Measurements from ENCODE around the gene MACROD2. TPM values are rescaled to one million over a fixed set of nuclear protein-coding genes. Genes with fewer than 3 reads are reported as not detected.
A peak's percentile ranks its signal among the peaks of the same experiment; 100 is the strongest.
"Not testable (repeated sequence)": the region's sequence is repeated elsewhere in the genome, so short reads cannot be mapped to it uniquely, and the experiment has no call there.

Gene MACROD2
- total RNA-seq, 2 donors from 2014 or later = 8.0 to 19.4 TPM

DNA sequence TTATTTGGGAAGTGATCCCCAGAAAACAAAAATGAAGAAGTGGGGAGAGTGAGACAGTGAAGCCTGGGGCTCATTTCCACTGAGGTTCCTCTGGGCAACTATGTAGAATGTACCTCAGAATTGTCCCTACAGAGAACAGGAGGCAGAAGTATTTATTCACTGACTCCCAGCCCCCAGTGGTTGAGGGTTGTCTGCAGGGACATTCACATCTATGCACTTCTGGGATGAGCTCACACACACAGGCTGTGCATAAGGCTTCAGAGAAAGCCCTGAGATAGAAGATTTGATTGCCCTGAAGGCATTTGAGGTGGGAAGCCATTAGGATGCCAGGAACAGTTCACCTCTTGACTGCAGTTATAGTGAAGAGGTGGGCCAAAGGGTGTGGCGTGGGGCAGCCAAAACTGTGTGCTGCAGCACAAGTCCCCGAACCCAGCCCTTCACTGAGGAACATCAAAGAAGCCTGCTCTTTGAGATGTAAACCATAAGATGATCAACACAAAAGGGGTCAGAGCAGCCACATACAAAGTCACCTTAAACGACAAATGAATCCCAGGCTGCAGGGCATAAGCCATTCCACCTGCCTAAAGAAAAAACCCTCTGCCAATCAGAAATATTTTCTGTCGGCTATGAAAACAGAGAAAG is 1195.9 kb downstream of the MACROD2 start:
- H3K36me3 ChIP-seq = no peaks in the 10 kb centered on the region
- no peak overlapping the region for H3K27ac ChIP-seq
- WGBS = 83% methylated on average over 4 of the region's 4 CpGs
- no peak overlapping the region for H3K4me3 ChIP-seq
- no peak for DNase-seq (ENCODE audit: low spot score)
- H3K4me1 ChIP-seq (replicated peaks) = no peaks in the 10 kb centered on the region
- no peaks in the 10 kb centered on the region for H3K27me3 ChIP-seq (replicated peaks; ENCODE audit: insufficient read depth)
- TF ChIP-seq POLR2AphosphoS5 (IDR thresholded peaks at IDR 0.05) (no peak), POLR2A (IDR thresholded peaks at IDR 0.05) (no peak)
- TF ChIP-seq, protein P1, sequence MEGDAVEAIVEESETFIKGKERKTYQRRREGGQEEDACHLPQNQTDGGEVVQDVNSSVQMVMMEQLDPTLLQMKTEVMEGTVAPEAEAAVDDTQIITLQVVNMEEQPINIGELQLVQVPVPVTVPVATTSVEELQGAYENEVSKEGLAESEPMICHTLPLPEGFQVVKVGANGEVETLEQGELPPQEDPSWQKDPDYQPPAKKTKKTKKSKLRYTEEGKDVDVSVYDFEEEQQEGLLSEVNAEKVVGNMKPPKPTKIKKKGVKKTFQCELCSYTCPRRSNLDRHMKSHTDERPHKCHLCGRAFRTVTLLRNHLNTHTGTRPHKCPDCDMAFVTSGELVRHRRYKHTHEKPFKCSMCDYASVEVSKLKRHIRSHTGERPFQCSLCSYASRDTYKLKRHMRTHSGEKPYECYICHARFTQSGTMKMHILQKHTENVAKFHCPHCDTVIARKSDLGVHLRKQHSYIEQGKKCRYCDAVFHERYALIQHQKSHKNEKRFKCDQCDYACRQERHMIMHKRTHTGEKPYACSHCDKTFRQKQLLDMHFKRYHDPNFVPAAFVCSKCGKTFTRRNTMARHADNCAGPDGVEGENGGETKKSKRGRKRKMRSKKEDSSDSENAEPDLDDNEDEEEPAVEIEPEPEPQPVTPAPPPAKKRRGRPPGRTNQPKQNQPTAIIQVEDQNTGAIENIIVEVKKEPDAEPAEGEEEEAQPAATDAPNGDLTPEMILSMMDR (IDR thresholded peaks at IDR 0.05) = no peak
- no peaks in the 10 kb centered on the region for H3K9me3 ChIP-seq
- intact Hi-C loops (cut with DNase I) = no loop called here

DNA sequence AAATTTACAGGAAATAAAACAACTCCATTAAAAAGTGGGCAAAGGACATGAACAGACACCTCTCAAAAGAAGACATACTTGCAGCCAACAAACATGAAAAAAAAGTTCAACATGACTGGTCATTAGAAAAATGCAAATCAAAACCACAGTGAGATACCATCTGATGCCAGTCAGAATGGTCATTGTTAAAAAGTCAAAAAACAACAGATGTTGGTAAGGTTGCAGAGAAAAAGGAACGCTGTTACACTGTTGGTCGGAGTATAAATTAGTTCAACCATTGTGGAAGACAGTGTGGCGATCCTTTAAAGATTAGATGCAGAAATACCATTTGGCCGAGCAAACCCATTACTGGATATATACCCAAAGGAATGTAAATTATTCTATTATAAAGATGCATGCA is 1200.1 kb downstream of the MACROD2 start:
- DNase-seq (ENCODE audit: low spot score) = no peak
- WGBS = 90% methylated on average over 4 of the region's 4 CpGs
- TF ChIP-seq, protein P1 (IDR thresholded peaks at IDR 0.05) = no peak
- Histone ChIP-seq H3K36me3 (no peaks in the 10 kb centered on the region), H3K4me1 (replicated peaks) (no peaks in the 10 kb centered on the region), H3K27ac (no peak overlapping the region), H3K4me3 (no peak overlapping the region), H3K27me3 (replicated peaks; ENCODE audit: insufficient read depth) (no peaks in the 10 kb centered on the region), H3K9me3 (no peaks in the 10 kb centered on the region)
- intact Hi-C loops (cut with DNase I) = no loop called here

DNA sequence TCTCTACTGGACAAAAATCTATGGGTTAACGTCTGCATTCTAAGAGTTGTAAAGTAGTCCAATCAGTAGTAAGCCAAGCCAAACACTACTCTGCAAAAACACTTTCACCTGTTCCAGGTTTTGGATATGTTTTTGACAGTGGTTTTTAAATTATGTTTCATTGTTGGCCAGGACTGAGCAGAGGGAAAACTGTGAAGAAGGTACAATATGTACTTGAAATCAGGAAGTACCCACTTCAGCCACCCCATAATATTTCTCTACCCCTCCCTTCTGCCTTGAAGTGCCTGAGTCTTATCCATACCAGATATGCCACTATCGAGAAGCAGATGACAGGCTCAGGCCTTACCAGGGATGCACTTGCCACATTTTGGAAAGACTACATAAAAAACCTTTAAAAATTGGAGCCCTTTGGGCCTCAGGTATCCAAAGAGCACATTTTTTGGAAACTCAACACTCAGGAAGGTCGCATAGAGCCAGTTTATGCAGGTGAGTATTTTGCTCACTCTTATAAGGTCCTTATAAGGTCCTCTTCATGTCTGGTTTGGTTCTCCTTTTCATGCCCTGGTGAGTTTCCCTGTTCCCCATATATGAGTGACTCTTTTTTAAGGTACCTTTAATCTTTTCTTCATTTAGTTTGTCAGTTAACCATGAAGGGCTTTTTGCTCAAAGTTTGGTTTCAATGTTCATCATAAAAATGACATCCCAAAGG is 1201.4 kb downstream of the MACROD2 start:
- WGBS = 76% methylated on average over 3 of the region's 3 CpGs
- Histone ChIP-seq H3K4me3 (no peak overlapping the region), H3K27ac (no peak overlapping the region), H3K4me1 (replicated peaks) (no peaks in the 10 kb centered on the region), H3K9me3 (no peaks in the 10 kb centered on the region), H3K27me3 (replicated peaks; ENCODE audit: insufficient read depth) (no peaks in the 10 kb centered on the region), H3K36me3 (no peaks in the 10 kb centered on the region)
- intact Hi-C loops (cut with DNase I) = no loop called here
- TF ChIP-seq, protein P1 (IDR thresholded peaks at IDR 0.05) = no peak
- no peak for TF ChIP-seq POLR2A (IDR thresholded peaks at IDR 0.05)
- TF ChIP-seq POLR2AphosphoS5 (IDR thresholded peaks at IDR 0.05) = peak; percentile 39
- no peak for DNase-seq (ENCODE audit: low spot score)

DNA sequence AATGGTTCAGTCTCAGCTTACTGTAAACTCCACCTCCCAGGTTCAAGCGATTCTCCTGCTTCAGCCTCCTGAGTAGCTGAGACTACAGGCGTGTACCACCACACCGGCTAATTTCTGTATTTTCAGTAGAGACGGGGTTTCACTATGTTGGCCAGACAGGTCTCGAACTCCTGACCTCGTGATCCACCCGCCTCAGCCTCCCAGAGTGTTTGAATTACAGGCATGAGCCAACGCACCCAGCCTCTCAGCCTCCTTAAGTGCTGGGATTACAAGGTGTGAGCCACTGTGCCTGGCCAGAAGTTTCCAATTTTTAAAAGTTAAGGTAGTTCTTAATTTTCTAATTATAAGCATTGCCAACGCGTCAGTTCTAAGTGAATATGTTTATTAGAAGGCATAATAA is 1202.7 kb downstream of the MACROD2 start:
- H3K4me1 ChIP-seq (replicated peaks); H3K9me3 ChIP-seq; DNase-seq (ENCODE audit: low spot score); H3K27ac ChIP-seq; H3K27me3 ChIP-seq (replicated peaks; ENCODE audit: insufficient read depth); intact Hi-C loops (cut with DNase I); H3K36me3 ChIP-seq; H3K4me3 ChIP-seq: not testable (repeated sequence)
- WGBS = 89% methylated on average over 10 of the region's 10 CpGs

- DNase-seq (ENCODE audit: low spot score) = no peak
- Histone ChIP-seq H3K4me3 (no peak overlapping the region), H3K27me3 (replicated peaks; ENCODE audit: insufficient read depth) (no peaks in the 10 kb centered on the region), H3K27ac (no peak overlapping the region), H3K36me3 (no peaks in the 10 kb centered on the region), H3K9me3 (no peaks in the 10 kb centered on the region), H3K4me1 (replicated peaks) (no peaks in the 10 kb centered on the region)
- TF ChIP-seq, protein P1 (IDR thresholded peaks at IDR 0.05) = no peak
- TF ChIP-seq POLR2A (IDR thresholded peaks at IDR 0.05) (no peak), POLR2AphosphoS5 (IDR thresholded peaks at IDR 0.05) (no peak)
- intact Hi-C loops (cut with DNase I) = no loop called here
- WGBS = 65% methylated on average over 1 of the region's 1 CpG
Measured at GRCh38 chr20:15199698-15200097, 1204.4 kb downstream of the MACROD2 start.
